HUES64 (cell line): ENCODE data around the gene ERC2.

Experiments
- H3K27ac ChIP-seq: 2 replicates; pipeline ENCODE4 v1.7.0; 2013; ENCODE audit warnings: low read depth, low read length, inconsistent platforms
- H3K27me3 ChIP-seq: 2 replicates; pipeline ENCODE4 v1.6.1; 2013; ENCODE audit warnings: mild to moderate bottlenecking, low read length; ENCODE audit not compliant: insufficient read depth
- H3K36me3 ChIP-seq: 2 replicates; pipeline ENCODE4 v1.6.1; 2013; ENCODE audit warnings: mild to moderate bottlenecking, low read length; ENCODE audit not compliant: insufficient read depth
- H3K4me1 ChIP-seq: 2 replicates; pipeline ENCODE4 v1.6.1; 2013; ENCODE audit warnings: mild to moderate bottlenecking, low read length, moderate library complexity; ENCODE audit not compliant: insufficient read depth
- H3K4me3 ChIP-seq: 2 replicates; pipeline ENCODE4 v1.5.1; 2013; ENCODE audit warnings: mild to moderate bottlenecking, low read length, moderate library complexity
- H3K9ac ChIP-seq: 2 replicates; pipeline ENCODE4 v1.6.1; 2013; ENCODE audit warnings: mild to moderate bottlenecking, low read depth, low read length
- H3K9me3 ChIP-seq: 2 replicates; pipeline ENCODE4 v1.6.1; 2013; ENCODE audit warnings: low read depth, low read length; ENCODE audit not compliant: insufficient read depth
- WGBS: fragments of 150-250, 120-280 bp; methylation state at CpG from one replicate; pipeline ENCODE4 v1.1.7; 2013; ENCODE audit warnings: missing lambda C conversion rate; 5-methylcytosine and 5-hydroxymethylcytosine counted together

Gene ERC2

GRCh38 chr3:55812394-55813013, 655.8 kb downstream of the ERC2 start:
- Histone ChIP-seq H3K9ac (no peak overlapping the region), H3K4me1 (no peaks in the 10 kb centered on the region), H3K27me3 (no peaks in the 10 kb centered on the region), H3K27ac (no peak overlapping the region), H3K4me3 (no peak overlapping the region), H3K9me3 (no peaks in the 10 kb centered on the region), H3K36me3 (no peaks in the 10 kb centered on the region)
- WGBS = 89% methylated on average over 4 of the region's 5 CpGs

GRCh38 chr3:55807210-55807609, 661.1 kb downstream of the ERC2 start:
- Histone ChIP-seq H3K27me3 (no peaks in the 10 kb centered on the region), H3K4me3 (no peak overlapping the region), H3K9ac (no peak overlapping the region), H3K4me1 (no peaks in the 10 kb centered on the region), H3K9me3 (no peaks in the 10 kb centered on the region), H3K36me3 (no peaks in the 10 kb centered on the region), H3K27ac (no peak overlapping the region)
- WGBS = 100% methylated on average over 1 of the region's 1 CpG

GRCh38 chr3:55805169-55805568, 663.1 kb downstream of the ERC2 start:
- Histone ChIP-seq H3K27ac (no peak overlapping the region), H3K4me3 (no peak overlapping the region), H3K27me3 (no peaks in the 10 kb centered on the region), H3K9me3 (no peaks in the 10 kb centered on the region), H3K36me3 (no peaks in the 10 kb centered on the region), H3K4me1 (no peaks in the 10 kb centered on the region), H3K9ac (no peak overlapping the region)
- WGBS = 94% methylated on average over 2 of the region's 2 CpGs

- no peaks in the 10 kb centered on the region for H3K36me3 ChIP-seq
- no peak overlapping the region for H3K9ac ChIP-seq
- H3K9me3 ChIP-seq = no peaks in the 10 kb centered on the region
- H3K27me3 ChIP-seq = no peaks in the 10 kb centered on the region
- H3K27ac ChIP-seq = no peak overlapping the region
- WGBS = 88% methylated on average over 7 of the region's 7 CpGs
- no peaks in the 10 kb centered on the region for H3K4me1 ChIP-seq
- no peak overlapping the region for H3K4me3 ChIP-seq
Measured at GRCh38 chr3:55804170-55805095, 663.8 kb downstream of the ERC2 start.

- Histone ChIP-seq H3K27me3 (no peaks in the 10 kb centered on the region), H3K4me3 (no peak overlapping the region), H3K36me3 (no peaks in the 10 kb centered on the region), H3K9me3 (0 out of 2 replicates have a peak, but pooled peaks cover under 1% of the 10 kb centered on the region), H3K9ac (no peak overlapping the region), H3K4me1 (no peaks in the 10 kb centered on the region), H3K27ac (no peak overlapping the region)
- 96% methylated on average over 4 of the region's 4 CpGs for WGBS
Measured at GRCh38 chr3:55802816-55803215, 665.5 kb downstream of the ERC2 start.

GRCh38 chr3:55801676-55802075, 666.6 kb downstream of the ERC2 start:
- WGBS = 93% methylated on average over 2 of the region's 2 CpGs
- 0 out of 2 replicates have a peak, but pooled peaks cover 2% of the 10 kb centered on the region for H3K9me3 ChIP-seq
- H3K27ac ChIP-seq = no peak overlapping the region
- H3K27me3 ChIP-seq = no peaks in the 10 kb centered on the region
- no peak overlapping the region for H3K9ac ChIP-seq
- no peaks in the 10 kb centered on the region for H3K4me1 ChIP-seq
- H3K4me3 ChIP-seq = no peak overlapping the region
- H3K36me3 ChIP-seq = no peaks in the 10 kb centered on the region

- no peaks in the 10 kb centered on the region for H3K4me1 ChIP-seq
- H3K27ac ChIP-seq = no peak overlapping the region
- no peaks in the 10 kb centered on the region for H3K27me3 ChIP-seq
- 92% methylated on average over 3 of the region's 3 CpGs for WGBS
- no peaks in the 10 kb centered on the region for H3K36me3 ChIP-seq
- H3K9me3 ChIP-seq = 0 out of 2 replicates have a peak, but pooled peaks cover 2% of the 10 kb centered on the region
- no peak overlapping the region for H3K4me3 ChIP-seq
- H3K9ac ChIP-seq = no peak overlapping the region
Measured at GRCh38 chr3:55801068-55801467, 667.2 kb downstream of the ERC2 start.

GRCh38 chr3:55797775-55798174, 670.5 kb downstream of the ERC2 start:
- Histone ChIP-seq H3K27me3 (no peaks in the 10 kb centered on the region), H3K27ac (no peak overlapping the region), H3K4me3 (no peak overlapping the region), H3K4me1 (no peaks in the 10 kb centered on the region), H3K9me3 (0 out of 2 replicates have a peak, but pooled peaks cover 2% of the 10 kb centered on the region), H3K36me3 (no peaks in the 10 kb centered on the region), H3K9ac (no peak overlapping the region)
- WGBS = no CpG with 5 or more reads among the region's 1 CpG

- no peaks in the 10 kb centered on the region for H3K4me1 ChIP-seq
- H3K36me3 ChIP-seq = no peaks in the 10 kb centered on the region
- no peak overlapping the region for H3K9ac ChIP-seq
- 82% methylated on average over 1 of the region's 1 CpG for WGBS
- no peaks in the 10 kb centered on the region for H3K27me3 ChIP-seq
- no peak overlapping the region for H3K27ac ChIP-seq
- 0 out of 2 replicates have a peak, but pooled peaks cover 2% of the 10 kb centered on the region for H3K9me3 ChIP-seq
- no peak overlapping the region for H3K4me3 ChIP-seq
Measured at GRCh38 chr3:55797084-55797483, 671.2 kb downstream of the ERC2 start.

- no peak overlapping the region for H3K27ac ChIP-seq
- H3K36me3 ChIP-seq = no peaks in the 10 kb centered on the region
- H3K4me1 ChIP-seq = no peaks in the 10 kb centered on the region
- no peaks in the 10 kb centered on the region for H3K27me3 ChIP-seq
- H3K9ac ChIP-seq = no peak overlapping the region
- H3K4me3 ChIP-seq = no peak overlapping the region
- WGBS = 97% methylated on average over 5 of the region's 5 CpGs
- H3K9me3 ChIP-seq = 0 out of 2 replicates have a peak, but pooled peaks cover 2% of the 10 kb centered on the region
Measured at GRCh38 chr3:55796533-55796932, 671.7 kb downstream of the ERC2 start.

- Histone ChIP-seq H3K9ac (no peak overlapping the region), H3K27me3 (no peaks in the 10 kb centered on the region), H3K9me3 (0 out of 2 replicates have a peak, but pooled peaks cover 2% of the 10 kb centered on the region), H3K4me3 (no peak overlapping the region), H3K36me3 (no peaks in the 10 kb centered on the region), H3K4me1 (no peaks in the 10 kb centered on the region), H3K27ac (no peak overlapping the region)
- WGBS = 97% methylated on average over 1 of the region's 1 CpG
Measured at GRCh38 chr3:55795746-55796145, 672.5 kb downstream of the ERC2 start.
